HG03097 (cell line): Measurements from ENCODE around the gene RANGRF.

Source experiments
- ATAC-seq: cut with Tn5 transposase; IDR thresholded peaks from one replicate; pipeline ENCODE4 v1.9.1; 2021; ENCODE audit not compliant: unreplicated experiment, low FRiP score

Gene RANGRF

GRCh38 chr17:8312726-8313600 lies 24.5 kb downstream of the RANGRF start:
- ATAC-seq: no peak

GRCh38 chr17:8314797-8315763 lies 26.6 kb downstream of the RANGRF start:
- no peak for ATAC-seq

- ATAC-seq: no peak
Observed at GRCh38 chr17:8315764-8316217, 27.3 kb downstream of the RANGRF start.

GRCh38 chr17:8318010-8318935 lies 29.8 kb downstream of the RANGRF start:
- ATAC-seq: no peak

DNA sequence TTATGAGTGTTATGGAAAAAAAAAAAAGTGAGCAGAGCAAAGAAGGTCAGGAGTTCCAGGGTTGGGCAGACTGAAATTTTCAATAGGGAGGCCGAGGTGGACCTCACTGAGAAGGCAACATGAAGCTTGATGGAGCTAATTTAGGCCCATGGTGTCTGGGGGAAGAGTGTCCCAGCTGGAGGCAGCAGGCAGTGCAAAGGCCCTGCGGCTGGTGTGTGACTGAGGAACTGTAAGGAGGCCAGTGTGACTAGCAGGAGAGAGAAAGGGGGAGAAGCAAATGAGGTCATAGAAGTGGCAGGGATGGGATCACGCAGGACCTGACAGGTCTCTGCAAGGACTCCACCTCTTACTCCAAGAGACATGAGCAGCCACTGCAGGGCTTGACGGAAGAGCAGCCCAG lies 31.8 kb downstream of the RANGRF start:
- ATAC-seq: no peak

- no peak for ATAC-seq
Observed at GRCh38 chr17:8320990-8321389, 32.5 kb downstream of the RANGRF start.

DNA sequence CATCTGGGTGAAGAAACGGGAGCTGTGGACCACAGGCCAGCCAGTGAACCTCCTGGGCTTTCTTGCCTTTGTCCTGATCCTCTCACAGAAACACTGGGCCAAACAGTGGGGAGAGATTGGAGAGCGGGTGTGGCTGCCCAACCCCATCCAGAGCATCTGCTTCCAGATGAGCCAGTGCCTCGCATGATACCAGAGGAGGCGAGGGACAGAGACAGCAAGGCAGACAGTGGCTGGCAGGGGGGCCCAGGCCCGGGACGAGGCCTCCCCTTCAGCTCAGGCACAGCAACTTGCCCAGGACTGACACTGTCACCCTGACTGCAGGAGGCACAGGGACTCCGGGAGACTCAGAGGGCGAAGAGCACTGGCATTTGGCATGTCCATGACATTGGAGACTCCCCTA lies 33.6 kb downstream of the RANGRF start:
- no peak for ATAC-seq

- no peak for ATAC-seq
Observed at GRCh38 chr17:8324132-8324531, 35.7 kb downstream of the RANGRF start.

DNA sequence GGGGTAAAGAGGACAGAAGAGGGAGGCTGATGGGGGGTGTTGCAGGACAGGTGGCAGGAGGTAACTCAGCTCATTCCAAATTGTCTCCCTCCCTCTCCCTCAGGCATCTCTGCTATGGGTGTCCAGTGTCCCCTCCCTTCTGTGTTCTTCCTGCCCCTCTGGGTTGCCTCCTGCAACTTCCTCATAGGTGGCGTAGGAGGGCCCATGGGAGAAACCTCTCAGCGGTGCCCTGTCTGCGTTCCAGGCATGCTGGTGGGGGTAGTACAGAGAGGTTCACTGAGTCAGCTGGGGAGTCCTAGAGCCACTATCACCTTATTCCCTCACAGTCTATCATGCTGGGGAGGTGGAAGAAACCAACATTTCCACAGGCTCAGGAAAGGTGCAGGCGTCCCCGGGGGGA lies 36.5 kb downstream of the RANGRF start:
- no peak for ATAC-seq

DNA sequence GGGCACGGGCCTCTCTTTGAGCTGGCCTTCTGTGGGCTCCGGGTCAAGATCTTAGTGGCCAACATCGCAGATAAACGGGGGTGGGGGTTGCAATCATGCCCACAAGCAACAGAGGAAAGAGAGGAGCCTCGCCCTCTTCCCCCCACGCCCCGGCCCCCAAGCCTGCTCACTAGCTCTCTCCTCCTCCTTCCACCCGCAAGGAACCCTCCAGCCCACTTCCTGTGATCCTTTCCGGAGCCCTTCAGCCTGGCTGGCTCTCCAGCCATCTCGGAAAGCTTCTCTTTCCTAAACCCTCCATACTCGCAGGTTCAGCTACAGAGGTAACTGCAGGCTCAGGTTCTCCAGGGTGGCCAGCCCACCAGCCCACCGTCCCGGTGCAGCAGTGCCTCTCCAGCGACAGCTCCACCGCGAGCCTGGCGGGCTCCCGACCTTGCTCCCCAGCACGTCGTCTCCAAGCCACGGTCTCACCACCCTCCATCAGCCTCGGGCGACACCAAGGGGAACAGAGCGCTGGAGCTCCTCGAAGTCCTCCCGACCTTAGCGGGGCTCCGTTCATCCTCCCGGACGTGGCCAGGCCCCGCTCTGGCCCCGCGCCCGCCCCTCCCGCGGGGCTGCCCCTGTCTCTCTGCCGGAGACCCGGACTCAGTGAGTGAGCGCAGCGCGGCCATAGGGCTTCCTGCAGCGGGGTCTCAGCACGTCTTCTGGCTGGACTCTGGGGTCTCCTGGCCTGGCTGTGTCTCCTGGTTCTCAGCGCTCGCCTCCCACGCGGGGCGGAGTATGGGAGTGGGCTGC lies 38.2 kb downstream of the RANGRF start:
- no peak for ATAC-seq

GRCh38 chr17:8327303-8327649 lies 38.8 kb downstream of the RANGRF start:
- no peak for ATAC-seq

- no peak for ATAC-seq
Observed at GRCh38 chr17:8332128-8332527, 43.7 kb downstream of the RANGRF start.

DNA sequence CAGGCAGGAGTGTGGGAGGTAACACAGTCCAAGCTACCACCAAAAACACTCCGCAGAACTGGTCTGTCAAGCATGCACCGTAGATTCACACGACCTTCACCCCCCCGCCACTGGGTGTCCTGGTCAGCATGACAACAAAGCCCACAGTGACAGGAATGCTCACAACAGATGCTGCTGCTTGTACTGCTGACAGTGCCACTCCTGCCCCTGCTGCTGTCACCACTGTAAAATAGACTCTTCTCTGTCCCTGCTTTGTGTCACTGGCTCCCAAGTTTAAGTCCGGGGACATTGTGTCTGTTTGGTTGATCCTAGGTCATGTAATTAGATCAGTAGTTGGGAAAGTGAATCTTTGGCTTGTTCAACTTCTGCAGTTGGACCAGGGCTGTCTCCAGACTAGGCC lies 44.2 kb downstream of the RANGRF start:
- no peak for ATAC-seq

DNA sequence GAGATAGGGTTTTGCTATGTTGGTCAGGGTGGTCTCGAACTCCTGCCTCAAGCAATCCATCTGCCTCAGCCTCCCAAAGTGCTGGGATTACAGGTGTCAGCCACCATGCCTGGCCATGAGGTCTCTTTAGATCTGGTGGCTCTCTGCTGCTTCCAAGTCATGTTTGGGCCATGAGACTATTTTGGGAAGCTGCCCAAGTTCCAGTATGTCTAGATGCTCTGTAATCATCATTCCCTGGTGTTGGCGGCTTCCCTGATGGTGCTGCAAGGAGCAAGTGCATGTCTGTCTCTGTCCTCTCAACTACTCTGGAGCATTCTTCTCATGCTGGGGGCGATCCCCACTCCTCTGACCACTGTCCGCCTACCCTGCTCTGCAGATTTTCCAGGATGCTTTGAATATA lies 44.8 kb downstream of the RANGRF start:
- no peak for ATAC-seq

DNA sequence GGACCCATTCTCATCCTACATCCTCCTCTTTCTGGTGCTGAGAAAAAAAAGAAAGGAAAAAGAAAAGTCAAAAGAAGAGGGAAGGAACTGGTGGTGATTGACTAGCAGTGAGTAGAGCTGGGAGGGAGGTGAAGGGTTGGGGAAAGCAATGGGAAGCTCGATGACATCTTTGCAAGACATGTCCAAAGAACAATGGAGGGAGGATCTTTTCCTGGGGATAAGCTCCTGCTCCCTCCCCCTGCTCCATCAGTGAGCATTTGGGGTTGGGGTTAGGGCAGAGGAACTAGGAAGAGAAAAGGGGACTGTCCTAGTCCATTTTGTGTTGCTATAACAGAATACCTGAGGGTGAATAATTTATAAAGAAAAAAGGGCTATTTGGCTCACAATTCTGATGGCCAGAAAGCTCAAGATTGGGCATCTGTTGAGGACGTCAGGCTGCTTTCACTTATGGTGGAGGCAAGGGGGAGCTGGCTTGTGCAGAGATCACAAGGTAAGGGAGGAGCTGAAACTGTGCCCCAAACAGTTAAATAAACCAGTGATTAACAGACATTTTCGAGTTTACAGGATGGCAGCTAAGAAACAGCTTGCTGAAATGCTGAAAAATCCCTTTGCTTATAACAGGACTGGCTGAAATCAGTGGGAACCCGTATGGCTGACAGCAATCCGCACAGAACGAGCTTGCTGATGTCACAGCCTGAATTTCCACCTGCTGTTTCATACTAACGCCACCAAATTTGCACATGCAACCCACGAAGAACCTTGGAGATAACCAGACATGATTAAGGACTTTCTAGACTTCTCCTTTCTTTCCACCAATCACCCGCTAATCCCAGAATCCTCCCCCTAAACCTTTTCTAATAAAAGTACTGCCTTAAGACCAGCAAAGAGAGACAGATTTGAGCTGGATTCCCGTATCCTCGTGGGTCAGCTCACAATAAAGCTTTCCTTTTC lies 49.6 kb downstream of the RANGRF start:
- no peak for ATAC-seq

GRCh38 chr17:8338753-8339140 lies 50.3 kb downstream of the RANGRF start:
- ATAC-seq: no peak

GRCh38 chr17:8339540-8339939 lies 51.1 kb downstream of the RANGRF start, which contains the start of gene ODF4:
ODF4 (plus strand) TSS chr17:8339840; CDS start chr17:8340052, 212 bp downstream.
- no peak for ATAC-seq
